Measurements from ENCODE around the gene PPP1R7.

- TF ChIP-seq CTCF (IDR thresholded peaks at IDR 0.05) (no peak), POLR2A (IDR thresholded peaks at IDR 0.05) (no peak), POLR2AphosphoS5 (IDR thresholded peaks at IDR 0.05) (no peak)
These were observed 80.2 kb downstream of the PPP1R7 start for GRCh38 chr2:241230435-241230834.
